H1 (cell line): ENCODE data around the gene FXR2. TPM values are rescaled to one million over a fixed set of nuclear protein-coding genes. Genes with fewer than 3 reads are reported as not detected.
A peak's percentile ranks its signal among the peaks of the same experiment; 100 is the strongest.

Experiments
- CTCF ChIA-PET: fragments of 300-600 bp; sonication (Branson Sonifier 250); formaldehyde crosslinking; loops from one replicate; lab custom pipeline; 2021; ENCODE audit not compliant: partially characterized antibody; lab: Charles Lee
- POLR2A ChIA-PET: fragments of 300-600 bp; sonication (Branson Sonifier 250); formaldehyde crosslinking; loops from one replicate; lab custom pipeline; 2021; ENCODE audit warnings: inconsistent platforms; ENCODE audit not compliant: partially characterized antibody; lab: Charles Lee
- DNase-seq, 2 experiments: peaks; one replicate each; pipeline versions ENCODE4 v3.0.0 to v3.0.0-alpha.2; 2010 to 2022; ENCODE audit warnings: low spot score in 2 of 2, low read depth in 1 of 2, mixed read lengths in 1 of 2
- FAIRE-seq: peaks from 2 replicates; lab custom pipeline; 2011; peaks lifted over from hg19 to GRCh38; lab: Jason Lieb, UNC
- H2AFZ ChIP-seq: 2 replicates; pipeline ENCODE4 v1.8.1; 2012; ENCODE audit warnings: low read length, inconsistent platforms
- H2AK5ac ChIP-seq: 2 replicates; pipeline ENCODE4 v1.6.1; 2013; ENCODE audit warnings: low read depth, low read length
- H2BK120ac ChIP-seq: replicated peaks from 2 replicates; pipeline ENCODE3; 2013; ENCODE audit warnings: low read depth, low read length, inconsistent platforms
- H2BK12ac ChIP-seq: 2 replicates; pipeline ENCODE4 v1.6.1; 2013; ENCODE audit warnings: low read depth, low read length
- H2BK15ac ChIP-seq: 2 replicates; pipeline ENCODE4 v1.6.1; 2013; ENCODE audit warnings: low read length
- H2BK20ac ChIP-seq: 2 replicates; pipeline ENCODE4 v1.6.1; 2013; ENCODE audit warnings: low read length
- H2BK5ac ChIP-seq: 2 replicates; pipeline ENCODE4 v1.6.1; 2013; ENCODE audit warnings: low read depth, low read length
- H3K14ac ChIP-seq: 2 replicates; pipeline ENCODE4 v1.6.1; 2013; ENCODE audit warnings: inconsistent platforms; ENCODE audit not compliant: insufficient read length
- H3K18ac ChIP-seq: 2 replicates; pipeline ENCODE4 v1.6.1; 2013; ENCODE audit warnings: low read length; ENCODE audit errors: extremely low read depth
- H3K23ac ChIP-seq: 2 replicates; pipeline ENCODE4 v1.6.1; 2013; ENCODE audit warnings: inconsistent platforms; ENCODE audit not compliant: insufficient read length
- H3K23me2 ChIP-seq: 2 replicates; pipeline ENCODE4 v1.6.1; 2013; ENCODE audit warnings: low read depth, low read length
- H3K27ac ChIP-seq: 2 replicates; pipeline ENCODE4 v1.6.1; 2011; ENCODE audit warnings: low read depth, low read length, inconsistent platforms
- H3K27me3 ChIP-seq, 4 experiments: replicated peaks in 1 of 4; 1 replicate in 1 of 4; 2 replicates in 3 of 4; pipeline versions ENCODE4 v1.6.1 to v1.8.1; 2011 to 2013; ENCODE audit warnings: low read length in 3 of 4, mild to moderate bottlenecking in 3 of 4, inconsistent platforms in 2 of 4, mixed read lengths in 2 of 4, moderate library complexity in 1 of 4; ENCODE audit not compliant: control insufficient read depth in 3 of 4, insufficient read depth in 3 of 4; ENCODE audit errors: extremely low read depth in 1 of 4
- H3K36me3 ChIP-seq, 4 experiments: 2 replicates each; pipeline versions ENCODE4 v1.6.1 to v1.8.1; 2011 to 2013; ENCODE audit warnings: mild to moderate bottlenecking in 4 of 4, low read length in 3 of 4, moderate library complexity in 2 of 4, control low read depth in 1 of 4, inconsistent platforms in 1 of 4; ENCODE audit not compliant: insufficient read depth in 4 of 4, control insufficient read depth in 2 of 4
- H3K4ac ChIP-seq: replicated peaks from 2 replicates; pipeline ENCODE3; 2013; ENCODE audit warnings: low read length, low read depth, mixed read lengths, inconsistent platforms; ENCODE audit not compliant: insufficient read length
- H3K4me1 ChIP-seq, 4 experiments: replicated peaks in 1 of 4; 1 replicate in 1 of 4; 2 replicates in 3 of 4; pipeline versions ENCODE4 v1.6.1 to v1.8.1; 2011 to 2013; ENCODE audit warnings: low read length in 3 of 4, inconsistent platforms in 2 of 4, mixed read lengths in 1 of 4; ENCODE audit not compliant: insufficient read depth in 4 of 4, control insufficient read depth in 3 of 4
- H3K4me2 ChIP-seq, 2 experiments: 2 replicates each; pipeline versions ENCODE4 v1.6.1 to v1.8.1; 2011 to 2013; ENCODE audit warnings: low read depth in 2 of 2, low read length in 2 of 2, control low read depth in 1 of 2, inconsistent platforms in 1 of 2, mild to moderate bottlenecking in 1 of 2; ENCODE audit not compliant: insufficient read depth in 1 of 2
- H3K4me3 ChIP-seq, 4 experiments: fragments of 200-600, 300-600 bp in 1 of 4; sonication (generic), shearing (Covaris generic), sonication (Bioruptor Twin) in 1 of 4; 2 replicates each; pipeline versions ENCODE4 v1.5.1 to v1.8.1; 2011 to 2016; ENCODE audit warnings: low read length in 4 of 4, low read depth in 3 of 4, control low read depth in 2 of 4, inconsistent platforms in 2 of 4, mild to moderate bottlenecking in 2 of 4, mixed read lengths in 1 of 4, moderate library complexity in 1 of 4; ENCODE audit not compliant: insufficient read depth in 2 of 4; ENCODE audit errors: extremely low read depth in 1 of 4
- H3K56ac ChIP-seq: replicated peaks from 2 replicates; pipeline ENCODE3; 2013; ENCODE audit warnings: low read depth, mild to moderate bottlenecking, mixed read lengths, low read length, inconsistent platforms; ENCODE audit not compliant: insufficient read length
- H3K79me1 ChIP-seq: 2 replicates; pipeline ENCODE4 v1.6.1; 2013; ENCODE audit warnings: low read depth, low read length, control low read depth
- H3K79me2 ChIP-seq, 2 experiments: 2 replicates each; pipeline versions ENCODE4 v1.6.1 to v1.8.1; 2012 to 2013; ENCODE audit warnings: low read length in 2 of 2, mild to moderate bottlenecking in 2 of 2, inconsistent platforms in 1 of 2; ENCODE audit not compliant: insufficient read depth in 2 of 2, control insufficient read depth in 1 of 2
- H3K9ac ChIP-seq, 4 experiments: replicated peaks in 1 of 4; 1 replicate in 1 of 4; 2 replicates in 3 of 4; pipeline versions ENCODE4 v1.6.1 to v1.8.1; 2011 to 2013; ENCODE audit warnings: low read depth in 3 of 4, low read length in 3 of 4, control low read depth in 2 of 4, mild to moderate bottlenecking in 2 of 4, moderate library complexity in 2 of 4, inconsistent platforms in 1 of 4; ENCODE audit errors: extremely low read depth in 1 of 4
- H3K9me3 ChIP-seq, 2 experiments: 2 replicates each; pipeline versions ENCODE4 v1.6.1 to v1.8.1; 2012 to 2013; ENCODE audit warnings: mild to moderate bottlenecking in 2 of 2, moderate library complexity in 2 of 2, control low read depth in 1 of 2, inconsistent platforms in 1 of 2, low read depth in 1 of 2, low read length in 1 of 2, mixed read lengths in 1 of 2; ENCODE audit not compliant: insufficient read depth in 2 of 2
- H4K20me1 ChIP-seq, 2 experiments: replicated peaks in 1 of 2; 2 replicates each; pipeline versions ENCODE3 to v1.8.1; 2011 to 2013; ENCODE audit warnings: inconsistent platforms in 2 of 2, low read length in 2 of 2, mild to moderate bottlenecking in 1 of 2; ENCODE audit not compliant: insufficient read depth in 2 of 2, control insufficient read depth in 1 of 2
- H4K5ac ChIP-seq: 2 replicates; pipeline ENCODE4 v1.6.1; 2013; ENCODE audit warnings: low read length, low read depth, mixed read lengths, inconsistent platforms; ENCODE audit not compliant: insufficient read length
- H4K8ac ChIP-seq: 2 replicates; pipeline ENCODE4 v1.8.0; 2013; ENCODE audit warnings: mild to moderate bottlenecking, moderate library complexity, low read length, inconsistent platforms; ENCODE audit not compliant: insufficient read depth; ENCODE audit errors: extremely low read depth
- H4K91ac ChIP-seq: replicated peaks from 2 replicates; pipeline ENCODE3; 2013; ENCODE audit warnings: low read length, mixed read lengths, inconsistent platforms; ENCODE audit not compliant: insufficient read length
- POLR2A ChIP-seq, 2 experiments: IDR thresholded peaks; 1 replicate in 1 of 2; 2 replicates in 1 of 2; pipeline ENCODE4 v1.6.1; 2011; ENCODE audit warnings: low read depth in 2 of 2, low read length in 2 of 2, mild to moderate bottlenecking in 2 of 2; ENCODE audit errors: control extremely low read depth in 1 of 2
- POLR2AphosphoS5 ChIP-seq: IDR thresholded peaks from 2 replicates; pipeline ENCODE4 v1.6.1; 2011; ENCODE audit warnings: low read depth, low read length
- TCF12 ChIP-seq: IDR thresholded peaks from 2 replicates; pipeline ENCODE4 v1.6.1; 2011; ENCODE audit warnings: low read depth, mild to moderate bottlenecking, low read length
- WGBS, 2 experiments: shearing (Covaris generic) in 1 of 2; methylation state at CpG; one replicate each; pipeline versions ENCODE4 v1.1.6 to v1.1.7; 2013 to 2015; ENCODE audit warnings: low lambda C conversion rate in 2 of 2, mixed read lengths in 2 of 2, inconsistent platforms in 1 of 2, low coverage in 1 of 2, missing lambda C conversion rate in 1 of 2; ENCODE audit not compliant: insufficient replicate concordance in 2 of 2, insufficient coverage in 1 of 2, insufficient read length in 1 of 2; ENCODE audit errors: extremely low coverage in 1 of 2, missing lambda C conversion rate in 1 of 2; 5-methylcytosine and 5-hydroxymethylcytosine counted together
- polyA plus RNA-seq, 7 experiments: library from polyadenylated mRNA; depleted of rRNA in 3 of 7; stranded (reverse) in 5 of 7; unstranded in 2 of 7; fragments of >200 nt in 5 of 7; fragments of 200-250 nt in 2 of 7; gene quantifications; 1 replicate in 5 of 7; 2 replicates in 1 of 7; 4 replicates in 1 of 7; pipeline versions ENCODE4 v1.2.1 to v1.2.3, GENCODE V29; 2011 to 2013; ENCODE audit warnings: missing spikeins in 2 of 7, mixed read lengths in 2 of 7
- total RNA-seq: library from RNA; stranded (reverse); fragmentation: NEBNext Ultra II Directional; extraction: Animal tissue kit (Norgen Biotek cat#: 25700); gene quantifications from 2 replicates; pipeline ENCODE4 v1.2.1, GENCODE V29; 2021

FXR2 gene
- total and polyA plus RNA-seq, 2 of the 8 experiments (the other 6 are each of a cell fraction or from before 2014, with no cell fraction given): 26.2 to 44.0 TPM

DNA sequence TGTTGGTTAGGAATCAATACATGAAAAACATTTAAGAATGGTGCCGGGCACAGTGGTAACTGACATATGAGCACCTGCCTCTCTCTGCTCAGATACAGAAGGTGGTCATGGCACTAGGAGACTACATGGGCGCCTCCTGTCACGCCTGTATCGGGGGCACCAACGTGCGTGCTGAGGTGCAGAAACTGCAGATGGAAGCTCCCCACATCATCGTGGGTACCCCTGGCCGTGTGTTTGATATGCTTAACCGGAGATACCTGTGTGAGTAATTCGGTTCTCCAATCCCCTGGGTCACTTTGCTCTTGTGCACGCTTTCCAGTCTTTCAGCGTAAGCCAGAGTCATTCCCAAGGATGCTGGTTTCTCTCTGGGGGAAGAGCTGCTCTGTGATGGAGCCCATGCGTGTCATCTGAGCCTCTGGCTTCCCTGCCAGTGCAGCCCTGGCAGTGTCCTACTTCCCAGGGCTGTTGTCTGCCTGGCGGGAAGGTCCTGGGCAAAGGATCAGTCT is 38.2 kb downstream of the FXR2 start:
- H3K23me2 ChIP-seq: peaks cover 6% of the 10 kb centered on the region
- no peak for DNase-seq
- FAIRE-seq: no peak

More for the DNA sequence above, 38.2 kb downstream of the FXR2 start:
- peaks cover 7% of the 10 kb centered on the region; the same call in 1 of the 2 replicates for H3K79me1 ChIP-seq
- no peaks in the 10 kb centered on the region for H3K27me3 ChIP-seq
- no peak overlapping the region for H3K56ac ChIP-seq
- H3K79me2 ChIP-seq: peaks cover 23 to 39% of the 10 kb centered on the region in 2 experiments
- no peak overlapping the region for H3K4ac ChIP-seq
- peaks cover 27 to 32% of the 10 kb centered on the region in 2 experiments for H4K20me1 ChIP-seq
- H2BK5ac ChIP-seq: no peak overlapping the region
- ChIA-PET POLR2A (interaction anchor here (0.7 to 37.5 kb wide), 20 partner anchors 6 to 271 kb away, joined by 3 to 1144 read pairs (median 4); partner anchors contain the start of genes CD68, MPDU1, NEURL4 and POLR2A), CTCF (interaction anchor here (0.6 to 3.6 kb wide), 3 partner anchors 13 to 25 kb away, joined by 3 to 24 read pairs (median 3); partner anchors contain the start of genes SENP3 and SOX15)
- H3K23ac ChIP-seq: no peak overlapping the region
- no peak overlapping the region for H2AFZ ChIP-seq
- H2BK15ac ChIP-seq: no peak overlapping the region
- H3K4me1 ChIP-seq: peaks cover 4 to 12% (median 7%) of the 10 kb centered on the region in 4 experiments; a peak in 6 of 7 replicates
- H2AK5ac ChIP-seq: no peak overlapping the region
- H3K4me3 ChIP-seq: no peak overlapping the region; a peak in 1 of 8 replicates
- no peak overlapping the region for H3K27ac ChIP-seq
- no peak overlapping the region for H2BK12ac ChIP-seq
- TF ChIP-seq POLR2AphosphoS5 (peak; percentile 96), TCF12 (no peak), POLR2A (IDR thresholded peaks at IDR 0.05; ENCODE audit: control extremely low read depth in 1 of 2, low read depth in 2 of 2, low read length in 2 of 2) (peak; percentile 53 to 74)
- WGBS, 2 experiments: 96% methylated on average over 14 of the region's 14 CpGs; no CpG with 5 or more reads in 1 of the 2 experiments
- H4K91ac ChIP-seq: no peak overlapping the region
- H3K4me2 ChIP-seq: no peak overlapping the region
- H4K5ac ChIP-seq: no peak overlapping the region
- H3K9ac ChIP-seq: no peak overlapping the region
- no peak overlapping the region for H3K14ac ChIP-seq
- no peak overlapping the region for H3K18ac ChIP-seq
- H3K9me3 ChIP-seq: no peaks in the 10 kb centered on the region
- no peak overlapping the region for H2BK120ac ChIP-seq
- H4K8ac ChIP-seq: peak overlapping the region; percentile 31
- H2BK20ac ChIP-seq: no peak overlapping the region
- H3K36me3 ChIP-seq: peaks cover 41 to 58% (median 48%) of the 10 kb centered on the region in 4 experiments
